ENCODE results near the gene TRAPPC13. TPM values are rescaled to one million over a fixed set of nuclear protein-coding genes. Genes with fewer than 3 reads are reported as not detected.

Gene TRAPPC13
- total and polyA plus RNA-seq, 2 of the 13 experiments (the other 11 are each of a cell fraction or from before 2014, with no cell fraction given) = 8.4 to 19.6 TPM

- TF ChIP-seq SKI (IDR thresholded peaks at IDR 0.05; ENCODE audit: partially characterized antibody) (peak; percentile 10), REPIN1 (CRISPR knock-in tag; IDR thresholded peaks at IDR 0.05; ENCODE audit: borderline replicate concordance, low read depth) (no peak), ZNF354B (CRISPR knock-in tag; IDR thresholded peaks at IDR 0.05) (no peak), NR2F2 (IDR thresholded peaks at IDR 0.05; ENCODE audit: borderline replicate concordance, low read depth) (no peak), ZFP82 (CRISPR knock-in tag; IDR thresholded peaks at IDR 0.05; ENCODE audit: borderline replicate concordance) (no peak), ZNF773 (CRISPR knock-in tag; IDR thresholded peaks at IDR 0.05; ENCODE audit: borderline replicate concordance) (no peak), PRDM4 (CRISPR knock-in tag; IDR thresholded peaks at IDR 0.05; ENCODE audit: borderline replicate concordance) (no peak), ZNF549 (CRISPR knock-in tag; IDR thresholded peaks at IDR 0.05) (no peak), ELF1 (CRISPR knock-in tag; IDR thresholded peaks at IDR 0.05) (peak; percentile 17; the same call in 1 of the 2 replicates), GABPA (IDR thresholded peaks at IDR 0.05; ENCODE audit: low read depth, low read length) (no peak), GABPA (CRISPR knock-in tag; IDR thresholded peaks at IDR 0.05; ENCODE audit: low read depth) (peak; percentile 56; the same call in 1 of the 2 replicates), ZNF780A (CRISPR knock-in tag; IDR thresholded peaks at IDR 0.05) (no peak), HMGXB4 (CRISPR knock-in tag; IDR thresholded peaks at IDR 0.05; ENCODE audit: borderline replicate concordance in 1 of 2, low read depth in 1 of 2) (no peak), KIAA2018 (CRISPR knock-in tag; IDR thresholded peaks at IDR 0.05; ENCODE audit: borderline replicate concordance) (no peak), ZNF557 (CRISPR knock-in tag; IDR thresholded peaks at IDR 0.05) (no peak), NFE2L2 (IDR thresholded peaks at IDR 0.05; ENCODE audit: low read length) (no peak)
- TF ChIP-seq, protein P1, sequence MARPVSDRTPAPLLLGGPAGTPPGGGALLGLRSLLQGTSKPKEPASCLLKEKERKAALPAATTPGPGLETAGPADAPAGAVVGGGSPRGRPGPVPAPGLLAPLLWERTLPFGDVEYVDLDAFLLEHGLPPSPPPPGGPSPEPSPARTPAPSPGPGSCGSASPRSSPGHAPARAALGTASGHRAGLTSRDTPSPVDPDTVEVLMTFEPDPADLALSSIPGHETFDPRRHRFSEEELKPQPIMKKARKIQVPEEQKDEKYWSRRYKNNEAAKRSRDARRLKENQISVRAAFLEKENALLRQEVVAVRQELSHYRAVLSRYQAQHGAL (CRISPR knock-in tag; IDR thresholded peaks at IDR 0.05; ENCODE audit: not compliant biosample characterization) = no peak
Measured at GRCh38 chr5:65651144-65651543, 26.3 kb downstream of the TRAPPC13 start (continued).
